ENCODE results near the gene DHRS13.

The DHRS13 gene

DNA sequence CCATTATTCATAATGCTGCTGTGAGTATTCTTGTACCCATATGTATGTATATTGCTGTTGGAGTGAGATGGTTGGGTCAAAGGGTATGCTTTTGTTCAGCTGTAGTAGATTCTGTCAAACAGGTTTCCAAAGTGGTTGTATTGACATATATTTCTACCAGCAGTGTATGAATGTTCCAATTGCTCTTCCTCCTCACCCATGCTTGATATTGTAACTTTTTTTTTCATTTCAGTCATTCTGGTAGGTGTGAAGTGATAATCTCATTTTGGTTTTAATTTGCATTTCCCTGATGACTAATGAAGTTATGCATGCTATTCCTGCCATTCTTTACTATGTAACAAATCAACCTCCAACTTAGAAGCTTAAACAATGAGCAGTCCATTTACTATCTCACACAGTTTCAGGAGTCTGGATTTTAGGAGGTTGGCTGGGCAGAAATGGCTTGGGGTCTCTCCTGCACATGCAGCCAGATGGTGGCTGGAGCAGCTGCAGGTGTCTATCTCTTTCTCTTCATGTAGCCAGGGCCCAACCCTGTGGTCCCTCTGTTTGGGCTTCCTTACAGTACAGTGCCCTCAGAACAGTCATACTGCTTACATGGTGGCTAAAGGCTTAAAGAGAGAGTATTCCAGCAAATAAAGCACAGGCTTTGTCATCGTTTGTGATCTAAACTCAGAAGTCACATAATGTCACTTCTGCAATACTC is 26.9 kb downstream of the DHRS13 start:
- H3K4me3 ChIP-seq (ENCODE audit: low read length) = no peak overlapping the region

DNA sequence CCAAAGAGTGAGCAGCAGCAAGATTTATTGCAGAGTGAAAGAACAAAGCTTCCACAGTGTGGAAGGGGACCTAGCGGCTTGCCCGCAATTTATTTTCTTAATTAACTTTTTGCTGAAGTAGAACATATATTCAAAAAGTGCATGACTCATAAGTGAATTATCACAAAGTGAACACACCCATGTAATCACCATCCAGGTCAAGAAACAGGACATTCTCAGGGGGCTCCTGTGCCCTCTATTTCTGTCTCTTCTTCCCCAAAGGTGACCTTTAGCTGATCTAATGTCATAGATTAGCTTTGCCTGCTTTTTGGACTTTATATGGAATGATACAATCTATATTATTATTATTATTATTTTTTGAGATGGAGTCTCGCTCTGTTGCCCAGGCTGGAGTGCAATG is 28.1 kb downstream of the DHRS13 start:
- TF ChIP-seq ZNF274 (IDR thresholded peaks at IDR 0.05; ENCODE audit: low read depth, low read length) = no peak
- H3K4me3 ChIP-seq (ENCODE audit: low read length) = no peak overlapping the region

More for the DNA sequence above, 26.9 kb downstream of the DHRS13 start:
- no peak for TF ChIP-seq ZNF274 (IDR thresholded peaks at IDR 0.05; ENCODE audit: low read depth, low read length)

DNA sequence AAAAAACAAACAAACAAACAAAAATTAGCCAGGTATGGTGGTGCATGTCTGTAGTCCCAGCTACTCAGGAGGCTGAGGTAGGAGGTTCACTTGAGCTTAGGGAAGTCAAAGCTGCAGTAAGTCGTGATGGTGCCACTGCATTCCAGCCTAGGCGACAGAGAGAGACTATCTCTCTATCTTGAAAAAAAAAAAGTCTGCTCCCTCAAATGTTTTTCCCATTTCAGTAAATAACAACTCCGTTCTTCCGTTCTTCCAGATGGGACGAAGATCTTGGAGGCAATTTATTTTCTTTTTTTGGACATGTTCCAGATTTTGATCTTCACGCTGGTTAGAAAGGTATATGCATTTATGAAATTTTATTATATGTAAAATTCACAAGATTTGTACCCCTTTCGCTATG is 29.0 kb downstream of the DHRS13 start:
- no peak for TF ChIP-seq ZNF274 (IDR thresholded peaks at IDR 0.05; ENCODE audit: low read depth, low read length)
- no peak overlapping the region for H3K4me3 ChIP-seq (ENCODE audit: low read length)

DNA sequence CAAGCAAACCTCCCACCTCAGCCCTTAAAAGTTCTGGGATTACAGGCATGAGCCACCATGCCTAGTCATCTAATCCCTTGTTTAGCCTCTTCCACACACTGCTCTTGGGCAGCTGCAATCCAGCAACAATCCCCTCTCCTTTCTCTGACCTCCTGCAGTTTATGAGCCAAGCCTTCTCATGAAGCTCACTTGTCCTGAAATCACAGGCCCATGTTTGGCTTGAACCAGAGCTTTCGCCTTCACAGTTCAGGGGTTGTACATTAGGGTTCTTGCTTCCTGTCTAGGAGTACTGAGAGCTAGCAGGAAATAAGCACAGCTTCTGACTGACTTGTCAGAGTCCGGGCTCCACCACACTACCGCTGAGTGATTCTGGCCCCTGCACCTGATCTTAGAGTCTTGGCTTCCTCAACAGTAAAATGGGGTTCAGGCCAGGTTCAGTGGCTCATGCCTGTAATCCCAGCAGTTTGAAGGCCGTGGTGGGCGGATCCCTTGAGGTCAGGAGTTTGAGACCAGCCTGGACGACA is 31.8 kb downstream of the DHRS13 start:
- H3K4me3 ChIP-seq (ENCODE audit: low read length) = no peak overlapping the region
- no peak for TF ChIP-seq ZNF274 (IDR thresholded peaks at IDR 0.05; ENCODE audit: low read depth, low read length)

GRCh38 chr17:28867276-28867675 is 35.6 kb downstream of the DHRS13 start:
- no peak overlapping the region for H3K4me3 ChIP-seq (ENCODE audit: low read length)
- TF ChIP-seq ZNF274 (IDR thresholded peaks at IDR 0.05; ENCODE audit: low read depth, low read length) = no peak

DNA sequence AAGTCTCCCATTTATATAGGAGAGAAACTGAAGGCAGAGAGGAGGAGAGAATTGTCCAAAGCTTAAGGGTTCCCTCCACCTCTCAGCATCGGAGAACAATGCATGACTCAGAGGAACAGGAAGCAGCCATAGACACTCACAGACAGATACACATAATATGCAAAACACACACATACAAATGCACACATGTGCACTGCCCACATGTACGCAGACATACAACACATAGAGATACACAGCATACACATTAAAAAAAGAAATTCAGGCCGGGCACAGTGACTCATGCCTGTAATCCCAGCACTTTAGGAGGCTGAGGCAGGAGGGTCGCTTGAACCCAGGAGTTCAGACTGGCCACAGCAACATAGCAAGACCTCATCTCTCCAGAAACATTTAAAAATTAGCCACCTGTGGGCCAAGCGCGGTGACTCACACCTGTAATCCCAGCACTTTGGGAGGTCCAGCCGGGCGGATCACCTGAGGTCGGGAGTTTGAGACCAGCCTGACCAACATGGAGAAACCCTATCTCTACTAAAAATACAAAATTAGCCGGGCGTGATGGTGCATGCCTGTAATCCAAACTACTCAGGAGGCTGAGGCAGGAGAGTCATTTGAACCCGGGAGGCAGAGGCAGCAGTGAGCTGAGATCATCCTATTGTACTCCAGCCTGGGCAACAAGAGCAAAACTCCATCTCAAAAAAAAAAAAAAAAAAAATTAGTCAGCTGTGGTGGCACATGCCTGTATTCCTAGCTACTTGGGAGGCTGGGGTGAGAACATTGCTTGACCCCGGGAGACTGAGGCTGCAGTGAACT is 36.7 kb downstream of the DHRS13 start:
- no peak for TF ChIP-seq ZNF274 (IDR thresholded peaks at IDR 0.05; ENCODE audit: low read depth, low read length)
- no peak overlapping the region for H3K4me3 ChIP-seq (ENCODE audit: low read length)

GRCh38 chr17:28864991-28865849 is 37.7 kb downstream of the DHRS13 start:
- no peak for TF ChIP-seq ZNF274 (IDR thresholded peaks at IDR 0.05; ENCODE audit: low read depth, low read length)
- H3K4me3 ChIP-seq (ENCODE audit: low read length) = no peak overlapping the region

DNA sequence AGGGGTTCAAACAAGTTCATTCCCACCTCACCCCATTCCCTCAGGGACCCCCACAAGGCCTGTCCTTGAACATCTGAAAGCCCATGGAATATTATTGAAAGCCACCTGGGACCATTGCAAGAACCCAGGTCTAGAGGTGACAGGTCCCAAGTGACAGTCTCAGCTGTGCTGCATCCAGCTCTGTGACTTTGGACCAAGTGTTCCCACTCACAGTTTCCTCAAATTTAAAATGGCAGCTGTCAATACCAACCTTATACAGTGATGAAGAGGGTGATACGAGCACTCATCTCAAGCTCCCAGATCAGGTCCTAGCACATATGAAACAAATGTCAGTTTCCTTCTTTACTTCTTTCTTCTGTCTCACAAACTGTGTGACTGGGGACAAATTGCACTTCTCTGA is 38.9 kb downstream of the DHRS13 start:
- TF ChIP-seq ZNF274 (IDR thresholded peaks at IDR 0.05; ENCODE audit: low read depth, low read length) = no peak
- no peak overlapping the region for H3K4me3 ChIP-seq (ENCODE audit: low read length)

- no peak overlapping the region for H3K4me3 ChIP-seq (ENCODE audit: low read length)
- TF ChIP-seq ZNF274 (IDR thresholded peaks at IDR 0.05; ENCODE audit: low read depth, low read length) = no peak
Observed at GRCh38 chr17:28862561-28862960, 40.3 kb downstream of the DHRS13 start.

- TF ChIP-seq ZNF274 (IDR thresholded peaks at IDR 0.05; ENCODE audit: low read depth, low read length) = no peak
- H3K4me3 ChIP-seq (ENCODE audit: low read length) = no peak overlapping the region
Observed at GRCh38 chr17:28861393-28862203, 41.3 kb downstream of the DHRS13 start.

- no peak overlapping the region for H3K4me3 ChIP-seq (ENCODE audit: low read length)
- TF ChIP-seq ZNF274 (IDR thresholded peaks at IDR 0.05; ENCODE audit: low read depth, low read length) = no peak
Observed at GRCh38 chr17:28860363-28860808, 42.5 kb downstream of the DHRS13 start.

DNA sequence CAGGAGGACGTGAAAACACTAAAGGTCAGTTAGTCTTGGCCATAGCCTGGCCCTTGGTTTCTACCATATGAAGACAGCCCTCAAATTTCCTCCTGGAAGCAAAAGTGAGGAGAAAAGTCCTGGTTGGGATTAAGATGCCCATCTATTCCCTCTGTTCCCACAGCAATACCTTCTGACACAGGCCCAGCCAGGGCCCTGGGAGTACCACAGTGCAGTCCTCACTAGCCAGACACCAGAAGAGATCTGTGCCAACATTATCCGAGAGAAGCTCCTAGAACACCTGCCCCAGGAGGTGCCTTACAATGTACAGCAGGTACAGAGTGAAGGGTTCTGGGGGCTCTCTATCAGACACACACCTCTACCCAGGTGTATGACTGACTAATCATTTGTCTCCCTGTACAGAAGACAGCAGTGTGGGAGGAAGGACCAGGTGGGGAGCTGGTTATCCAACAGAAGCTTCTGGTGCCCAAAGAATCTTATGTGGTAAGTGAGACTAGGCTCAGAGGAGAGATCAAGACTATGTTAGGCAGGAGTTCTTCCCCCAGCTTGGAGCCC is 44.0 kb downstream of the DHRS13 start:
- TF ChIP-seq ZNF274 (IDR thresholded peaks at IDR 0.05; ENCODE audit: low read depth, low read length) = no peak
- no peak overlapping the region for H3K4me3 ChIP-seq (ENCODE audit: low read length)
